Hepatocyte (in vitro differentiated cells): ENCODE measurements around the gene C1orf198.

ENCODE experiments used
- EZH2 ChIP-seq: fragments of 200-600 bp; sonication (generic); IDR thresholded peaks from 2 replicates; pipeline ENCODE4 v1.6.1; 2016; ENCODE audit warnings: antibody characterized with exemption, mild to moderate bottlenecking, borderline replicate concordance
- TF ChIP-seq, protein P1 (sequence below): fragments of 200-600 bp; sonication (generic); IDR thresholded peaks from 2 replicates; pipeline ENCODE4 v1.5.1; 2016; ENCODE audit warnings: antibody characterized with exemption, mild to moderate bottlenecking; ENCODE audit not compliant: poor library complexity

DNA sequence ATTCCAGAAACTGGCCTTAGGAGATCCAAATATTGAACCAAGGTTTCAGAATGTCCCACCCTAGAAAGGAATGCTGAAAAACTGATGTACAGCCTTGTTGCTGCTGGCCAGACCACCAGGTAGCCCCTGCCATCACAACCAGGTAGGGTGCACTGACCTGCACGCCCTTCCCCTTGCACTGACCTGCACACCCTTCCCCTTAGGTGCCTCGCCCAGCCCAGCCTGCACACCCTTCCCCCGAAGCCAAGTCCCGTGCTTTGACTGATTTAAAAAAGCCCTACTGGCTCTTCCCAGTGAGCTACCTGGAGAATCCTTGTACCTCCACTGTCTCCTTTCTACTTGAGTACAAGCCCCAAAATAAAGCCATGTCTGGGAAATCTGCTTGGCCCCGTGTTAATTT, 26.3 kb upstream of the C1orf198 start:
- TF ChIP-seq, protein P1, sequence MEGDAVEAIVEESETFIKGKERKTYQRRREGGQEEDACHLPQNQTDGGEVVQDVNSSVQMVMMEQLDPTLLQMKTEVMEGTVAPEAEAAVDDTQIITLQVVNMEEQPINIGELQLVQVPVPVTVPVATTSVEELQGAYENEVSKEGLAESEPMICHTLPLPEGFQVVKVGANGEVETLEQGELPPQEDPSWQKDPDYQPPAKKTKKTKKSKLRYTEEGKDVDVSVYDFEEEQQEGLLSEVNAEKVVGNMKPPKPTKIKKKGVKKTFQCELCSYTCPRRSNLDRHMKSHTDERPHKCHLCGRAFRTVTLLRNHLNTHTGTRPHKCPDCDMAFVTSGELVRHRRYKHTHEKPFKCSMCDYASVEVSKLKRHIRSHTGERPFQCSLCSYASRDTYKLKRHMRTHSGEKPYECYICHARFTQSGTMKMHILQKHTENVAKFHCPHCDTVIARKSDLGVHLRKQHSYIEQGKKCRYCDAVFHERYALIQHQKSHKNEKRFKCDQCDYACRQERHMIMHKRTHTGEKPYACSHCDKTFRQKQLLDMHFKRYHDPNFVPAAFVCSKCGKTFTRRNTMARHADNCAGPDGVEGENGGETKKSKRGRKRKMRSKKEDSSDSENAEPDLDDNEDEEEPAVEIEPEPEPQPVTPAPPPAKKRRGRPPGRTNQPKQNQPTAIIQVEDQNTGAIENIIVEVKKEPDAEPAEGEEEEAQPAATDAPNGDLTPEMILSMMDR = no peak
- TF ChIP-seq EZH2 = no peak
